22Rv1 (cell line): ENCODE measurements around the gene SATL1.

ENCODE experiments used
- H3K27ac ChIP-seq: fragments of 450-650 bp; 2 replicates; pipeline ENCODE4 v1.5.1; 2017
- ZFX ChIP-seq: fragments of 450-650 bp; IDR thresholded peaks from 2 replicates; pipeline ENCODE4 v1.6.1; 2017; ENCODE audit warnings: antibody characterized with exemption, borderline replicate concordance
- TF ChIP-seq, protein P1 (sequence below): fragments of 450-650 bp; IDR thresholded peaks from 2 replicates; pipeline ENCODE4 v1.5.1; 2017; ENCODE audit warnings: mild to moderate bottlenecking

SATL1 gene

DNA sequence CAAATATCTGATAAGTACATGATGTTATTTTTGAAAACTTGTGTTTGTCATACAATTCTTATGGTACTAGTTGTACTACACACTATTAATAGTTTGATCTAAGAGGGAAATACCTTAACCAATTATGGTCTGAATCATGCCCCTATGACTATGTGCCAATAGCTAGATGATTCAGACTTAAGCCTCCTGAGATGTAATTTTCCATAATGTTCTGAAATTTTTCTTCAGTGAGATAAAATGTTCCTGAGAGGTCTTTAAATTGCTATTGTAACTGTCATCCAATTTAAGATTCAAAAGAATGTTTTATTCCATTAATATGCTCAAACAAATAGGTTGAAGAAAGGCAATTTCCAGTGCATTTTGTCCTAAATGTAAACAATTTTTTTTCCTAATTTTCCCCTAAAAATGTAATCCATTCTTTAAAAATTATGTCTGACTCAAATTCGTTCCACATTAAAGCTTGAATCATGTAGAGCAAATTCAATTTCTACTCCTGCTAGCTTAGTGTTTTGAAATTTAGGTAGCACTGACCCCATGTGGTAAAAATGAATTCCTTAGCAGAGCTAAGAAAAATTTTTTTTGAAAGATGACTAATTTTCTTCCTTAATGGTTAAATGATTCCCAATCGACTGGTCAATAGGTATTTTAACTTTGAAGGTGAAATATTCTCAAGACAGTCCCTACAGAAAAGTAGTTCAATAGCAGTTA, 190.8 kb downstream of the SATL1 start:
- H3K27ac ChIP-seq, result no peak overlapping the region
- TF ChIP-seq, protein P1, sequence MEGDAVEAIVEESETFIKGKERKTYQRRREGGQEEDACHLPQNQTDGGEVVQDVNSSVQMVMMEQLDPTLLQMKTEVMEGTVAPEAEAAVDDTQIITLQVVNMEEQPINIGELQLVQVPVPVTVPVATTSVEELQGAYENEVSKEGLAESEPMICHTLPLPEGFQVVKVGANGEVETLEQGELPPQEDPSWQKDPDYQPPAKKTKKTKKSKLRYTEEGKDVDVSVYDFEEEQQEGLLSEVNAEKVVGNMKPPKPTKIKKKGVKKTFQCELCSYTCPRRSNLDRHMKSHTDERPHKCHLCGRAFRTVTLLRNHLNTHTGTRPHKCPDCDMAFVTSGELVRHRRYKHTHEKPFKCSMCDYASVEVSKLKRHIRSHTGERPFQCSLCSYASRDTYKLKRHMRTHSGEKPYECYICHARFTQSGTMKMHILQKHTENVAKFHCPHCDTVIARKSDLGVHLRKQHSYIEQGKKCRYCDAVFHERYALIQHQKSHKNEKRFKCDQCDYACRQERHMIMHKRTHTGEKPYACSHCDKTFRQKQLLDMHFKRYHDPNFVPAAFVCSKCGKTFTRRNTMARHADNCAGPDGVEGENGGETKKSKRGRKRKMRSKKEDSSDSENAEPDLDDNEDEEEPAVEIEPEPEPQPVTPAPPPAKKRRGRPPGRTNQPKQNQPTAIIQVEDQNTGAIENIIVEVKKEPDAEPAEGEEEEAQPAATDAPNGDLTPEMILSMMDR, result no peak
- no peak for TF ChIP-seq ZFX

DNA sequence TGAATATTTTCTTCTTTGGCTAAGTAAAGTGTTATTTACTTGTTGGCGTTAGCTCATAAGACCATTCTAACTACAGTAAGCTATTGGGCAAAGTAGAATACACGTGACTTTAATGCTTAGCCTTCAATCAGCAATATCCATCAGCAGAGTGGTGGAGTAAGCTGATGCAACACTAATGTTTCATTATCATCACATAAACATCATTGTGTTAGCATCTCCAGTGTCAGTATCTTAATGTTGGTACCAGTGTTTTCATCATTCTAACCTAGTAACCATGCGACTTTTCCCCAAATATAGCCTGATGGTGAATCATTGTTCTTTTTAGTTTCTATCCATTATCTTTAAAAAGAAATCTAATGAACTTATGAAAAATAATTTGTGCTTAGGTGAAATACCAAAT, 191.4 kb downstream of the SATL1 start:
- TF ChIP-seq ZFX, result no peak
- TF ChIP-seq, protein P1, result no peak
- H3K27ac ChIP-seq, result no peak overlapping the region

DNA sequence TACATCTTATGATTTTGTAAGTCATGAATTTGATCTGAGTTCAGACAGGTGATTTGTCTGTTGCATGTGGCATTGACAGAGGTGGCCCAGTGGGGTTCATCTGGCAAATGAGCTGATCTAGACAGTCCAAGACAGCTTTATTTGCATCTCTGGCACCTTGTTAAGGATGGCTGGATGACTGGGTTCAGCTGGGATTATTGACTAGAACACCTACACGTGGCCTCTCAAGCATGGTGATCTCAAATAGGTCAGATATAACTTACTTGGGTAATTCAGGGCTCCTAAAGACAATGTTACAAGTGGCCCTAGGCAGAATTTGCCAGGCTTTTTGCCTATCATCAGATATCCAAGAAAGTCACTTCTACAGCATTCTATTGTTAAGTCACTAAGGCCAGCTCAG, 192.0 kb downstream of the SATL1 start:
- TF ChIP-seq, protein P1, result no peak
- TF ChIP-seq ZFX, result no peak
- H3K27ac ChIP-seq, result no peak overlapping the region
